Measurements from ENCODE around the gene PRKAA1. TPM values are rescaled to one million over a fixed set of nuclear protein-coding genes. Genes with fewer than 3 reads are reported as not detected.
A peak's percentile ranks its signal among the peaks of the same experiment; 100 is the strongest.

PRKAA1 gene
- total and polyA plus RNA-seq, 2 of the 13 experiments (the other 11 are each of a cell fraction or from before 2014, with no cell fraction given) = 36.6 to 58.0 TPM

DNA sequence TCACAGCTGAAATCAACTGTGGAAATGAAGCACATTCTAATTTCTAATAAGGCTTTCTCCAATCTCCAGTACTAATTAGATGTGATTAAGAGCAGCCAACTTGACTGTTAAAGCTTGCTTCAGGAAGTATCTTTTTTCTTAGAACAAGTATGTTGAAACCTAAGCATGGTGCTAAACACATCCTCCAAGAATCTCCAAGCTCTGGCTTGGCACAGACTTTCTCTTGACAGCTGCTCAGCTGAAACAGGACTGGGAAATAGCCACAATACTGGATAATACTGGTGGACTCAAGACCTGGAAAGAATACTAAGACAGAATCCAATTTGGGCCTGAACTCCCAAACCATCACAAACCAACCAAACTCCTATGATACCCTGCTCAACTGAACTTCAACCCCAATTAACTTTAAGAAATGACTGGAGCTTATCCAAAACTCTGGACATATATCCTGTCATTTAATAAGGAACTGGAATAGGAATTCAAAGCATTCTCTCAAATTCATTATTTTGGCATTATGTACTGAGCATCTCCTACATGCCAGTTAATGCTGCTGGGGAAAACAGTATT is 16.2 kb downstream of the PRKAA1 start:
- Histone ChIP-seq H3K4me1 (ENCODE audit: insufficient read depth, low read length) (peaks cover 73% of the 10 kb centered on the region), H2AFZ (ENCODE audit: low read length) (no peak overlapping the region), H3K4me3 (replicated peaks in 1 of 3; ENCODE audit: insufficient read depth in 1 of 3, low read depth in 2 of 3, low read length in 3 of 3) (no peak overlapping the region), H3K79me2 (ENCODE audit: insufficient read depth, low read length) (peaks cover 91% of the 10 kb centered on the region), H3K27me3 (ENCODE audit: control insufficient read depth in 1 of 2, insufficient read depth in 2 of 2, low read length in 2 of 2) (no peaks in the 10 kb centered on the region), H3K36me3 (replicated peaks in 1 of 2; ENCODE audit: control insufficient read depth in 1 of 2, insufficient read depth in 2 of 2, low read length in 2 of 2) (no peaks in the 10 kb centered on the region; a peak in 1 of 5 replicates), H3K9ac (ENCODE audit: insufficient read depth, low read depth, low read length) (no peak overlapping the region), H3K4me2 (ENCODE audit: low read depth, low read length) (no peak overlapping the region), H3K27ac (ENCODE audit: extremely low read length, insufficient read depth, low read length) (peak overlapping the region; percentile 24), H3K9me3 (ENCODE audit: low read length) (no peaks in the 10 kb centered on the region), H4K20me1 (ENCODE audit: insufficient read depth, low read length) (peaks cover 3% of the 10 kb centered on the region; the same call in 1 of the 2 replicates)
- intact Hi-C loops (cut with micrococcal nuclease; ENCODE audit: unreplicated experiment) = loop anchor here (10.0 kb wide), 1 partner anchor 1707 kb away; the partner anchor contains the start of gene RICTOR
- no TSS peak for BruUV-seq (replicated peaks)
- DNase-seq (ENCODE audit: low spot score) = no peak
- in situ Hi-C loops (cut with HindIII; ENCODE audit: extremely low pct_ligation_motif_present, low pct_unique_long_range_greater_than_20kb) = no loop called here
- CTCF ChIA-PET (ENCODE audit: low intra/inter-chr PET ratio, low total read pairs) = no interaction called here
- no peak for FAIRE-seq
- no peak for ATAC-seq
- POLR2A ChIA-PET = no interaction called here
- TF ChIP-seq IKZF1 (IDR thresholded peaks at IDR 0.05) (no peak), KDM5B (CRISPR knock-in tag; IDR thresholded peaks at IDR 0.05; ENCODE audit: borderline replicate concordance) (no peak), GFI1 (CRISPR knock-in tag; IDR thresholded peaks at IDR 0.05; ENCODE audit: borderline replicate concordance) (no peak), ZIK1 (CRISPR knock-in tag; IDR thresholded peaks at IDR 0.05; ENCODE audit: borderline replicate concordance, low read depth) (no peak), KAT7 (CRISPR knock-in tag; IDR thresholded peaks at IDR 0.05; ENCODE audit: borderline replicate concordance) (no peak), RNF2 (conservative IDR thresholded peaks at IDR 0.05; ENCODE audit: low read depth) (no peak), AGO1 (IDR thresholded peaks at IDR 0.05; ENCODE audit: low read depth, low read length, poor library complexity, severe bottlenecking) (no peak), CREB1 (IDR thresholded peaks at IDR 0.05) (no peak), CREB1 (CRISPR knock-in tag; IDR thresholded peaks at IDR 0.05) (no peak), ZNF546 (CRISPR knock-in tag; conservative IDR thresholded peaks at IDR 0.05) (no peak), MEIS2 (CRISPR knock-in tag; IDR thresholded peaks at IDR 0.05) (no peak)
- TF ChIP-seq, protein P1, sequence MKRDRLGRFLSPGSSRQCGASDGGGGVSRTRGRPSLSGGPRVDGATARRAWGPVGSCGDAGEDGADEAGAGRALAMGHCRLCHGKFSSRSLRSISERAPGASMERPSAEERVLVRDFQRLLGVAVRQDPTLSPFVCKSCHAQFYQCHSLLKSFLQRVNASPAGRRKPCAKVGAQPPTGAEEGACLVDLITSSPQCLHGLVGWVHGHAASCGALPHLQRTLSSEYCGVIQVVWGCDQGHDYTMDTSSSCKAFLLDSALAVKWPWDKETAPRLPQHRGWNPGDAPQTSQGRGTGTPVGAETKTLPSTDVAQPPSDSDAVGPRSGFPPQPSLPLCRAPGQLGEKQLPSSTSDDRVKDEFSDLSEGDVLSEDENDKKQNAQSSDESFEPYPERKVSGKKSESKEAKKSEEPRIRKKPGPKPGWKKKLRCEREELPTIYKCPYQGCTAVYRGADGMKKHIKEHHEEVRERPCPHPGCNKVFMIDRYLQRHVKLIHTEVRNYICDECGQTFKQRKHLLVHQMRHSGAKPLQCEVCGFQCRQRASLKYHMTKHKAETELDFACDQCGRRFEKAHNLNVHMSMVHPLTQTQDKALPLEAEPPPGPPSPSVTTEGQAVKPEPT (CRISPR knock-in tag; IDR thresholded peaks at IDR 0.05; ENCODE audit: low read depth) = no peak
- TF ChIP-seq, protein P2, sequence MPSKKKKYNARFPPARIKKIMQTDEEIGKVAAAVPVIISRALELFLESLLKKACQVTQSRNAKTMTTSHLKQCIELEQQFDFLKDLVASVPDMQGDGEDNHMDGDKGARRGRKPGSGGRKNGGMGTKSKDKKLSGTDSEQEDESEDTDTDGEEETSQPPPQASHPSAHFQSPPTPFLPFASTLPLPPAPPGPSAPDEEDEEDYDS (CRISPR knock-in tag; IDR thresholded peaks at IDR 0.05) = no peak
- TF ChIP-seq, protein P3, sequence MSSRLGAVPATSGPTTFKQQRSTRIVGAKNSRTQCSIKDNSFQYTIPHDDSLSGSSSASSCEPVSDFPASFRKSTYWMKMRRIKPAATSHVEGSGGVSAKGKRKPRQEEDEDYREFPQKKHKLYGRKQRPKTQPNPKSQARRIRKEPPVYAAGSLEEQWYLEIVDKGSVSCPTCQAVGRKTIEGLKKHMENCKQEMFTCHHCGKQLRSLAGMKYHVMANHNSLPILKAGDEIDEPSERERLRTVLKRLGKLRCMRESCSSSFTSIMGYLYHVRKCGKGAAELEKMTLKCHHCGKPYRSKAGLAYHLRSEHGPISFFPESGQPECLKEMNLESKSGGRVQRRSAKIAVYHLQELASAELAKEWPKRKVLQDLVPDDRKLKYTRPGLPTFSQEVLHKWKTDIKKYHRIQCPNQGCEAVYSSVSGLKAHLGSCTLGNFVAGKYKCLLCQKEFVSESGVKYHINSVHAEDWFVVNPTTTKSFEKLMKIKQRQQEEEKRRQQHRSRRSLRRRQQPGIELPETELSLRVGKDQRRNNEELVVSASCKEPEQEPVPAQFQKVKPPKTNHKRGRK (CRISPR knock-in tag; IDR thresholded peaks at IDR 0.05) = no peak
- TF ChIP-seq, protein P4, sequence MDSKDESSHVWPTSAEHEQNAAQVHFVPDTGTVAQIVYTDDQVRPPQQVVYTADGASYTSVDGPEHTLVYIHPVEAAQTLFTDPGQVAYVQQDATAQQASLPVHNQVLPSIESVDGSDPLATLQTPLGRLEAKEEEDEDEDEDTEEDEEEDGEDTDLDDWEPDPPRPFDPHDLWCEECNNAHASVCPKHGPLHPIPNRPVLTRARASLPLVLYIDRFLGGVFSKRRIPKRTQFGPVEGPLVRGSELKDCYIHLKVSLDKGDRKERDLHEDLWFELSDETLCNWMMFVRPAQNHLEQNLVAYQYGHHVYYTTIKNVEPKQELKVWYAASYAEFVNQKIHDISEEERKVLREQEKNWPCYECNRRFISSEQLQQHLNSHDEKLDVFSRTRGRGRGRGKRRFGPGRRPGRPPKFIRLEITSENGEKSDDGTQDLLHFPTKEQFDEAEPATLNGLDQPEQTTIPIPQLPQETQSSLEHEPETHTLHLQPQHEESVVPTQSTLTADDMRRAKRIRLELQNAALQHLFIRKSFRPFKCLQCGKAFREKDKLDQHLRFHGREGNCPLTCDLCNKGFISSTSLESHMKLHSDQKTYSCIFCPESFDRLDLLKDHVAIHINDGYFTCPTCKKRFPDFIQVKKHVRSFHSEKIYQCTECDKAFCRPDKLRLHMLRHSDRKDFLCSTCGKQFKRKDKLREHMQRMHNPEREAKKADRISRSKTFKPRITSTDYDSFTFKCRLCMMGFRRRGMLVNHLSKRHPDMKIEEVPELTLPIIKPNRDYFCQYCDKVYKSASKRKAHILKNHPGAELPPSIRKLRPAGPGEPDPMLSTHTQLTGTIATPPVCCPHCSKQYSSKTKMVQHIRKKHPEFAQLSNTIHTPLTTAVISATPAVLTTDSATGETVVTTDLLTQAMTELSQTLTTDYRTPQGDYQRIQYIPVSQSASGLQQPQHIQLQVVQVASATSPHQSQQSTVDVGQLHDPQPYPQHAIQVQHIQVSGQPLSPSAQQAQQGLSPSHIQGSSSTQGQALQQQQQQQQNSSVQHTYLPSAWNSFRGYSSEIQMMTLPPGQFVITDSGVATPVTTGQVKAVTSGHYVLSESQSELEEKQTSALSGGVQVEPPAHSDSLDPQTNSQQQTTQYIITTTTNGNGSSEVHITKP (CRISPR knock-in tag; IDR thresholded peaks at IDR 0.05; ENCODE audit: low read depth) = no peak
- TF ChIP-seq, protein P5, sequence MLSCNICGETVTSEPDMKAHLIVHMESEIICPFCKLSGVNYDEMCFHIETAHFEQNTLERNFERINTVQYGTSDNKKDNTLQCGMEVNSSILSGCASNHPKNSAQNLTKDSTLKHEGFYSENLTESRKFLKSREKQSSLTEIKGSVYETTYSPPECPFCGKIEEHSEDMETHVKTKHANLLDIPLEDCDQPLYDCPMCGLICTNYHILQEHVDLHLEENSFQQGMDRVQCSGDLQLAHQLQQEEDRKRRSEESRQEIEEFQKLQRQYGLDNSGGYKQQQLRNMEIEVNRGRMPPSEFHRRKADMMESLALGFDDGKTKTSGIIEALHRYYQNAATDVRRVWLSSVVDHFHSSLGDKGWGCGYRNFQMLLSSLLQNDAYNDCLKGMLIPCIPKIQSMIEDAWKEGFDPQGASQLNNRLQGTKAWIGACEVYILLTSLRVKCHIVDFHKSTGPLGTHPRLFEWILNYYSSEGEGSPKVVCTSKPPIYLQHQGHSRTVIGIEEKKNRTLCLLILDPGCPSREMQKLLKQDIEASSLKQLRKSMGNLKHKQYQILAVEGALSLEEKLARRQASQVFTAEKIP (CRISPR knock-in tag; IDR thresholded peaks at IDR 0.05; ENCODE audit: borderline replicate concordance) = no peak

All from HepG2 (cell line).